GM12891 (cell line): Measurements from ENCODE around the gene CNDP2.

ENCODE experiments used
- POLR2A ChIP-seq: IDR thresholded peaks from 2 replicates; pipeline ENCODE4 v1.6.1; 2011; ENCODE audit warnings: low read depth, low read length, control low read depth
- POLR2AphosphoS5 ChIP-seq: IDR thresholded peaks from 2 replicates; pipeline ENCODE4 v1.6.1; 2011; ENCODE audit warnings: low read depth, low read length, control low read depth
- SPI1 ChIP-seq: IDR thresholded peaks from 2 replicates; pipeline ENCODE4 v1.6.1; 2011; ENCODE audit warnings: low read depth, low read length, control low read depth
- TAF1 ChIP-seq: IDR thresholded peaks from 2 replicates; pipeline ENCODE4 v1.6.1; 2011; ENCODE audit warnings: low read depth, low read length, control low read depth

DNA sequence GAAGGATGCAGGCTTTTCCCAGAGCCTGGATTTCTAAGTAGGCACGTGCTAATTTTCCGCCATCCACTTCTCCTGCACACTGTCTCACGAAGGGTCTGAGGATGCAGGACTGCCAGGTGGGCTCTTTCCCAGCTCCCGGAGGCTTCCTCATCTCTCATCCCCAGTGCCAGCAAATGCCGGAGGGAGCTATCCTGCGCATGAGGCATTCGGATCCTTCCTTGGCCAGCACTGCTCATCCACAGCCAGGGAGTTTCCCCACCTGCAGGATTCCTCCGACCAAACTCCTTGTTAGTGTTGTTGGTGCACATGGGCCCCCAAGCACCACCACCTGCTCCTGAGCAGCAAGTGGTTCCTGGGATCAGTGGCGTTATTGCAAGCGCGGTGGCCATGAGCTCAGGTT, 43.1 kb downstream of the CNDP2 start:
- TF ChIP-seq POLR2A: no peak
- no peak for TF ChIP-seq TAF1
- TF ChIP-seq POLR2AphosphoS5: no peak
- no peak for TF ChIP-seq SPI1
